ENCODE measurements around the gene TRPV4. TPM values are rescaled to one million over a fixed set of nuclear protein-coding genes. Genes with fewer than 3 reads are reported as not detected.

Gene TRPV4
- total and polyA plus RNA-seq, 10 of the 15 experiments (the other 5 are each of a cell fraction or from before 2014, with no cell fraction given) = not detected

DNA sequence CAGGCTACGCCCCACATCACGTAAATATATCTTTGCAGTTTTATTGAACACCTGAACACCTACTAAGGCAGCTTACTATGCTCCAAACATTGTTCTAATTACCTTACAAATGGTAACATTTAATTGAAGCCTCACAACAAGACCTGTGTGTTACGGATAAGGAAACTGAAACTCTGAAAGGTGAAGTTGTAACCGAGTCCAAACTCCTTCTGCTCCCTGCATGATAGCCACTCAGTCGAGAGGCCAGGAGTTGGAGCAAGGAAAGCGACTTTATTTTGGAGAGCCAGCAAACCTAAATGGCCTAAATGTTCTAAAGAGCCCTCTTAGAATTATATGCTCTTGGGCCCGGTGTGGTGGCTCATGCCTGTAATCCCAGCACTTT is 12.6 kb upstream of the TRPV4 start:
- H3K27me3 ChIP-seq (replicated peaks in 1 of 2; ENCODE audit: control insufficient read depth in 2 of 2, insufficient read depth in 2 of 2, low read length in 1 of 2) = no peaks in the 10 kb centered on the region
- H3K9me3 ChIP-seq (replicated peaks; ENCODE audit: control insufficient read depth, insufficient read depth, low read length) = no peaks in the 10 kb centered on the region
- peaks cover 8% of the 10 kb centered on the region for H3K4me1 ChIP-seq (ENCODE audit: control insufficient read depth, insufficient read depth, low read length)
- peak; percentile 5; the same call in 2 of the 3 replicates for ATAC-seq
- no peak overlapping the region for H3K27ac ChIP-seq (ENCODE audit: control insufficient read depth, insufficient read depth)
- no peaks in the 10 kb centered on the region for H3K79me2 ChIP-seq (ENCODE audit: control insufficient read depth, insufficient read depth, low read length)
- H3K4me2 ChIP-seq (ENCODE audit: control insufficient read depth, insufficient read depth) = peak overlapping the region; percentile 99
- no peaks in the 10 kb centered on the region for H4K20me1 ChIP-seq (ENCODE audit: control insufficient read depth, insufficient read depth)
- peak overlapping the region; percentile 99 for H2AFZ ChIP-seq (ENCODE audit: control insufficient read depth, low read depth, low read length)
- ChIA-PET CTCF (interaction anchor here (0.5 to 7.7 kb wide), 44 partner anchors 8 to 757 kb away, joined by 3 to 139 read pairs (median 5); partner anchors contain the start of genes MMAB, MVK and TCHP), SMC1A (ENCODE audit: uncharacterized antibody, unreplicated experiment) (interaction anchor here (0.9 to 5.4 kb wide), 9 partner anchors 13 to 419 kb away, joined by 3 to 40 read pairs (median 3); no protein-coding TSS in a partner anchor), POLR2A (interaction anchor here (0.6 to 0.7 kb wide), 2 partner anchors 30 to 247 kb away, joined by 3 read pairs; no protein-coding TSS in a partner anchor), RAD21 (ENCODE audit: unreplicated experiment) (interaction anchor here (0.7 to 3.1 kb wide), 10 partner anchors 9 to 68 kb away, joined by 3 to 17 read pairs (median 4); no protein-coding TSS in a partner anchor)
- H3K9ac ChIP-seq (ENCODE audit: control insufficient read depth, insufficient read depth, low read length) = no peak overlapping the region
- peak overlapping the region; percentile 13; the same call in 1 of the 2 replicates for H3K4me3 ChIP-seq
- BruUV-seq (replicated peaks) = no TSS peak
- 49% methylated on average over 7 of the region's 7 CpGs for WGBS (ENCODE audit: insufficient coverage, insufficient replicate concordance, low lambda C conversion rate, missing lambda C conversion rate)
- intact Hi-C loops (cut with micrococcal nuclease; ENCODE audit: unreplicated experiment) = loop anchor here (1.0 to 5.0 kb wide), 2 partner anchors 41 to 329 kb away; no protein-coding TSS in a partner anchor
- no peaks in the 10 kb centered on the region for H3K36me3 ChIP-seq (ENCODE audit: control insufficient read depth in 2 of 2, insufficient read depth in 2 of 2, low read length in 1 of 2)
- TF ChIP-seq SUZ12 (IDR thresholded peaks at IDR 0.05; ENCODE audit: unreplicated experiment) = no peak
- no peak for DNase-seq (ENCODE audit: low read depth, low spot score)
- in situ Hi-C loops (cut with MboI) = no loop called here
- peak; percentile 61 for FAIRE-seq

DNA sequence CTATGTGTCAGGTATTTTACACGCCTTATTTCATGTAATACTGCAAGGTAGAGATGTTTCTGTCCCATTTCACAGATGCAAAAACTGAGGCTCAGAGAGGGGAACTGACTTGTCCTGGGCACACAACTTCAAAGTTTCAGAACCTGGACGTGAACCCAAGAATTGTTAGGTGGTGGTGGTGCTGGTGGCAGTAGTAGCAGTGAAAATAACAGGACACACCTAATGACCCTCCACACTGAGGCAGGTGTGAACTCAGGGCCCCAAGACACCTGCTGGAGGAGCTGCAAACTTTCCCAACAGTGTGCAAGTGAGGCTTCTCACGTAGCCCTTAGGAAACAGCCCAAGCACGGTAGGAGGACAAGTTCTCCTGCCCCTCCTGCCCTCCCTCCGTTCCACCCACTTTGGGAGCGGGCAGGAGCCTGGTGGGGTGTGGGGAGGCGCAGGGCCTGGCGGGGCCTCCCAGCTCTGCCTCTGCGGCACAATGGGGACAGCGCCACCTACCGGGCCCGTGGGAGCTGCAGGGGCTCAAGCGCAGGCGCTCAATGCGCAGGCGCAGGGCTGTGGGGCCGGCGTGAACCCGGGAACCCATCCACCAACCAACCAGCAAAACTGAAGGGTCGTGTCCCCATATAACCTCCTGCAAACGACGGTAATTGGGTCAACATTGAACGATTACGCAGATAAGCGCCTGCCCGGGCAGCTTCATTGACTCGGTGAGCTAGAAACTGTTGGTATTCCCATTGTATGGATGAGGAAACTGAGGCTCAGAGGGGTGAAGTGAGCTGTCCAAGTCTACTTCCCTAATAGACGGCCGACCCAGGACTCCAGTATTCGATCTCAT is 12.0 kb upstream of the TRPV4 start:
- Histone ChIP-seq H3K36me3 (ENCODE audit: control insufficient read depth in 2 of 2, insufficient read depth in 2 of 2, low read length in 1 of 2) (no peaks in the 10 kb centered on the region), H3K27ac (ENCODE audit: control insufficient read depth, insufficient read depth) (no peak overlapping the region), H3K27me3 (replicated peaks in 1 of 2; ENCODE audit: control insufficient read depth in 2 of 2, insufficient read depth in 2 of 2, low read length in 1 of 2) (no peaks in the 10 kb centered on the region), H4K20me1 (ENCODE audit: control insufficient read depth, insufficient read depth) (no peaks in the 10 kb centered on the region), H3K79me2 (ENCODE audit: control insufficient read depth, insufficient read depth, low read length) (no peaks in the 10 kb centered on the region), H3K9me3 (replicated peaks; ENCODE audit: control insufficient read depth, insufficient read depth, low read length) (no peaks in the 10 kb centered on the region), H3K4me1 (ENCODE audit: control insufficient read depth, insufficient read depth, low read length) (peaks cover 8% of the 10 kb centered on the region), H3K4me3 (peak overlapping the region; percentile 13; the same call in 1 of the 2 replicates), H3K9ac (ENCODE audit: control insufficient read depth, insufficient read depth, low read length) (no peak overlapping the region), H3K4me2 (ENCODE audit: control insufficient read depth, insufficient read depth) (peak overlapping the region; percentile 99), H2AFZ (ENCODE audit: control insufficient read depth, low read depth, low read length) (peak overlapping the region; percentile 99)
- SMC1A ChIA-PET (ENCODE audit: uncharacterized antibody, unreplicated experiment) = interaction anchor here (0.9 to 5.4 kb wide), 12 partner anchors 9 to 419 kb away, joined by 3 to 40 read pairs (median 4); no protein-coding TSS in a partner anchor
- ATAC-seq = peak; percentile 97
- FAIRE-seq = no peak
- 4% methylated on average over 30 of the region's 30 CpGs for WGBS (ENCODE audit: insufficient coverage, insufficient replicate concordance, low lambda C conversion rate, missing lambda C conversion rate)
- in situ Hi-C loops (cut with MboI) (no loop called here), intact Hi-C loops (cut with micrococcal nuclease; ENCODE audit: unreplicated experiment) (loop anchor here (1.0 to 5.0 kb wide), 2 partner anchors 40 to 328 kb away; no protein-coding TSS in a partner anchor)
- POLR2A ChIA-PET = interaction anchor here (0.6 to 1.2 kb wide), 2 partner anchors 31 to 55 kb away, joined by 3 read pairs; no protein-coding TSS in a partner anchor
- CTCF ChIA-PET = interaction anchor here (0.5 to 7.7 kb wide), 46 partner anchors 9 to 757 kb away, joined by 3 to 139 read pairs (median 5); partner anchors contain the start of genes MMAB, MVK and TCHP
- no TSS peak for BruUV-seq (replicated peaks)
- RAD21 ChIA-PET (ENCODE audit: unreplicated experiment) = interaction anchor here (0.5 to 3.1 kb wide), 12 partner anchors 10 to 273 kb away, joined by 3 to 17 read pairs (median 4); no protein-coding TSS in a partner anchor
- DNase-seq (ENCODE audit: low read depth, low spot score) = peak; percentile 42
- TF ChIP-seq NFIC (IDR thresholded peaks at IDR 0.05; ENCODE audit: low read depth, low read length) (no peak), MTA2 (IDR thresholded peaks at IDR 0.05; ENCODE audit: low read depth) (0 out of 2 replicates have a peak, but pooled peaks have one; percentile 9), ZNF622 (IDR thresholded peaks at IDR 0.05) (no peak), RAD21 (IDR thresholded peaks at IDR 0.05; ENCODE audit: insufficient read depth, low read depth, low read length) (peak; percentile 77), JUND (IDR thresholded peaks at IDR 0.05; ENCODE audit: low read depth, low read length) (0 out of 2 replicates have a peak, but pooled peaks have one; percentile 28), NRF1 (conservative IDR thresholded peaks at IDR 0.05; ENCODE audit: low read depth, low read length) (peak; percentile 80), TBL1XR1 (IDR thresholded peaks at IDR 0.05; ENCODE audit: low read depth, low read length) (0 out of 2 replicates have a peak, but pooled peaks have one; percentile 28)
- TF ChIP-seq, protein P1, sequence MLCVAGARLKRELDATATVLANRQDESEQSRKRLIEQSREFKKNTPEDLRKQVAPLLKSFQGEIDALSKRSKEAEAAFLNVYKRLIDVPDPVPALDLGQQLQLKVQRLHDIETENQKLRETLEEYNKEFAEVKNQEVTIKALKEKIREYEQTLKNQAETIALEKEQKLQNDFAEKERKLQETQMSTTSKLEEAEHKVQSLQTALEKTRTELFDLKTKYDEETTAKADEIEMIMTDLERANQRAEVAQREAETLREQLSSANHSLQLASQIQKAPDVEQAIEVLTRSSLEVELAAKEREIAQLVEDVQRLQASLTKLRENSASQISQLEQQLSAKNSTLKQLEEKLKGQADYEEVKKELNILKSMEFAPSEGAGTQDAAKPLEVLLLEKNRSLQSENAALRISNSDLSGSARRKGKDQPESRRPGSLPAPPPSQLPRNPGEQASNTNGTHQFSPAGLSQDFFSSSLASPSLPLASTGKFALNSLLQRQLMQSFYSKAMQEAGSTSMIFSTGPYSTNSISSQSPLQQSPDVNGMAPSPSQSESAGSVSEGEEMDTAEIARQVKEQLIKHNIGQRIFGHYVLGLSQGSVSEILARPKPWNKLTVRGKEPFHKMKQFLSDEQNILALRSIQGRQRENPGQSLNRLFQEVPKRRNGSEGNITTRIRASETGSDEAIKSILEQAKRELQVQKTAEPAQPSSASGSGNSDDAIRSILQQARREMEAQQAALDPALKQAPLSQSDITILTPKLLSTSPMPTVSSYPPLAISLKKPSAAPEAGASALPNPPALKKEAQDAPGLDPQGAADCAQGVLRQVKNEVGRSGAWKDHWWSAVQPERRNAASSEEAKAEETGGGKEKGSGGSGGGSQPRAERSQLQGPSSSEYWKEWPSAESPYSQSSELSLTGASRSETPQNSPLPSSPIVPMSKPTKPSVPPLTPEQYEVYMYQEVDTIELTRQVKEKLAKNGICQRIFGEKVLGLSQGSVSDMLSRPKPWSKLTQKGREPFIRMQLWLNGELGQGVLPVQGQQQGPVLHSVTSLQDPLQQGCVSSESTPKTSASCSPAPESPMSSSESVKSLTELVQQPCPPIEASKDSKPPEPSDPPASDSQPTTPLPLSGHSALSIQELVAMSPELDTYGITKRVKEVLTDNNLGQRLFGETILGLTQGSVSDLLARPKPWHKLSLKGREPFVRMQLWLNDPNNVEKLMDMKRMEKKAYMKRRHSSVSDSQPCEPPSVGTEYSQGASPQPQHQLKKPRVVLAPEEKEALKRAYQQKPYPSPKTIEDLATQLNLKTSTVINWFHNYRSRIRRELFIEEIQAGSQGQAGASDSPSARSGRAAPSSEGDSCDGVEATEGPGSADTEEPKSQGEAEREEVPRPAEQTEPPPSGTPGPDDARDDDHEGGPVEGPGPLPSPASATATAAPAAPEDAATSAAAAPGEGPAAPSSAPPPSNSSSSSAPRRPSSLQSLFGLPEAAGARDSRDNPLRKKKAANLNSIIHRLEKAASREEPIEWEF (IDR thresholded peaks at IDR 0.05; ENCODE audit: insufficient replicate concordance, low read depth, low read length) = no peak

Measured in GM12878 (cell line).